Right ventricle myocardium inferior (tissue), 1 donor: ENCODE data around the gene PNPLA1. TPM values are rescaled to one million over a fixed set of nuclear protein-coding genes. Genes with fewer than 3 reads are reported as not detected.
A peak's percentile ranks its signal among the peaks of the same experiment; 100 is the strongest.
"Not testable (repeated sequence)": the region's sequence is repeated elsewhere in the genome, so short reads cannot be mapped to it uniquely, and the experiment has no call there.

Experiments
- ATAC-seq: fragments of 200-7000 bp; cut with Tn5 transposase; one replicate; pipeline ENCODE4 v1.9.1; 2020; ENCODE audit warnings: mild to moderate bottlenecking, moderate library complexity
- DNase-seq: peaks from one replicate; pipeline ENCODE4 v3.0.0; 2021; ENCODE audit errors: missing footprints
- intact Hi-C: fragments of 100-400 bp; cut with DNase I; formaldehyde crosslinking; loops from one replicate; pipeline ENCODE4 v1.11.0; 2022
- total RNA-seq: library from RNA; stranded (reverse); fragmentation: NEBNext Ultra II Directional; extraction: Animal tissue kit (Norgen Biotek cat#: 25700); gene quantifications from one replicate; pipeline ENCODE4 v1.2.1, GENCODE V29; 2021
- donor health status: DM: no; HTN: yes; CAD: no; lungs with severe emphysema.

The PNPLA1 gene
- total RNA-seq, 1 donor from 2014 or later, result not detected

DNA sequence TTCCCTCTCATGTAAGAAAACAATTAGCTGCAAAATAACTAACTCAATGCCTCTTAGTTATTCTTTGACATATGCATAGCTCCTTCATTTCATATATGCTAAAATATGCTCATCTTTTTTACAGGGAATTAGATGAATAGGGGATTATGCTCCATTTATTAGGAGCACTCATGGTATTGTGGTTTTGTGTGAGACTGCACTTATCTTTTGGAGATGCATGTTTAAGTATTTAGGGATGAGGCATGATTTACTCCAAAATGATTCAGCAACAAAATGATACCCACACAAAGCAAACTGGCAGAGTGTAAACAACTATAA, 58.0 kb downstream of the PNPLA1 start:
- intact Hi-C loops, result no loop called here
- no peak for DNase-seq
- no peak for ATAC-seq

DNA sequence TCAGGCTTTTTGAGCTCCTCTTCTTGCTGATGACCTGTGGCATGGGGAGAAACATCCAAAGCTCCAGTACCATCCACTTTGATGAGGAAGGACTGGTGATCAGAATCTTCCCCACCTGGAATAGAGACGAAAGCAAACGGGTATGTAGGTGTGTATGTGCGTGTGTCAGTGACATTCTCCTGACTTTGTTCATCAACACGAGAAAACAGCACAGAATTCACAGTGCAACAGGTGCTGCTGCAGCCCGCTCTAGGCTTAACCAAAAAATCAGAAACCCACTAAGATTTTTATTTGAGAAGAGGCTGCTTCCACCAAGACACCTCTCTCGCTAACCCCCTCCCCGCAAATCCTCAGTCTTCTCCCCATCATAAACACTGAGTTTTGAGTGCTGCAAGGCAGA, 58.7 kb downstream of the PNPLA1 start:
- DNase-seq, result no peak
- no peak for ATAC-seq
- intact Hi-C loops, result no loop called here

DNA sequence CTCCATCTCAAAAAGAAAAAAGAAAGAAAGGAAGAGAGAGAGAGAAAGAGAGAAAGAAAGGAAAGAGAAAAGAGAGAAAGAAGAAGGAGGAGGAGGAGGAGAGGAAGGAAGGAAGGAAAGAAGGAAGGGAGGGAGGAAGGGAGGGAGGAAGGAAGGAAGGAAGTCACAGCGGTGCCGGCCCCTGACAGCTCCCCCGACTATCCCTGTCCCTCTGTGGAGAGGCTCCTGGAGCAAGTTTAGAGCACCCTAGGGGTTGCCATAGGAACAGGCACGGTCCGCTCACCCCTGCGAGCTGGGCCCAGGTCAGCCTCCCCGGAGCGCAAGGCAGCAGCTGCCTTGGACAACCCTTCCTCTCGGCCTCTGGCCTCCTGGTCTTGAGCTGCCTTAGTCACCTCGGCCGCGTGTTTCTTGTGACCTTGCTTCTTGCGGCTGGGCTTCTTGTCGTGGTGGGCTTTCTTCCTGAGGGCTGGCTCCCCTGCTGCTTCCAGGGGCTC, 60.0 kb downstream of the PNPLA1 start:
- ATAC-seq (no peak), DNase-seq (no peak)
- intact Hi-C loops, result no loop called here

- no peak for ATAC-seq
- DNase-seq, result no peak
- intact Hi-C loops, result no loop called here
Measured at GRCh38 chr6:36330366-36330765, 60.5 kb downstream of the PNPLA1 start.

- DNase-seq, result no peak
- intact Hi-C loops, result no loop called here
- ATAC-seq, result no peak
Measured at GRCh38 chr6:36331381-36331780, 61.5 kb downstream of the PNPLA1 start.

DNA sequence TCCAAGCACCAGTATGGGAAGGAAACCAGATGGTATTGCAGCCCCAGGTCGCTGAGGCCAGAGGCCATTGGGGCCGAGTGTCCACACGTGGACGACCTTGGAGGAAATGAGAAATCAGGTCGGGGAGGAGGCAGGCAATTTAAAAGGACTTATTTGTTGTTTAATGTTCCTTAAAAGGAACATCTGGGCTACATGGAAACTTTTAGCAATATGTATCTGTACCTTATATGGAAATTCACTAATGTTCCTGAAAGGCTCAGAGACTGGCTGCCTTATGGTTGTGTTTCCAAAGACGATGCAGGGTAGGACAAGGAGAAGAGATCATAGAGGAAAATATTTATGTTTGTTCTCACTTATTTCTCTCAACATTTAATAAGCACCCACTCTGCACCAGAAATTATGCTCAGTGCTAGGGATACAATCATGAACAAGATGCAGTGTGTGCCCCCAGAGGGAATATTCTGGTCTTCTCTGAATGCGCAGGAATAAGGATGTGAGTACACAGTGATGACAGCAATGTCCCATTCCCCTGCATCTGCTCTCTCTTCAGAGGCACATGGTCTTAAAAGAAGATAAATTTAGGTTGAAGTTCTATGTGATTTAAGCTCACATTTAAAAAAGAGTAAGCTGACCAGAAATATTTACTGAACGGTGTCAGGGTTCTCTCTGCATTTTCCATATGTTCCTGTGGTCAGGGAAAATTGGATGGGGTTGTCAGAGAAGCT, 63.5 kb downstream of the PNPLA1 start:
- intact Hi-C loops, result no loop called here
- ATAC-seq (no peak), DNase-seq (no peak)

GRCh38 chr6:36333931-36334725, 64.3 kb downstream of the PNPLA1 start:
- intact Hi-C loops, result no loop called here
- ATAC-seq (peak; percentile 47), DNase-seq (no peak)

DNA sequence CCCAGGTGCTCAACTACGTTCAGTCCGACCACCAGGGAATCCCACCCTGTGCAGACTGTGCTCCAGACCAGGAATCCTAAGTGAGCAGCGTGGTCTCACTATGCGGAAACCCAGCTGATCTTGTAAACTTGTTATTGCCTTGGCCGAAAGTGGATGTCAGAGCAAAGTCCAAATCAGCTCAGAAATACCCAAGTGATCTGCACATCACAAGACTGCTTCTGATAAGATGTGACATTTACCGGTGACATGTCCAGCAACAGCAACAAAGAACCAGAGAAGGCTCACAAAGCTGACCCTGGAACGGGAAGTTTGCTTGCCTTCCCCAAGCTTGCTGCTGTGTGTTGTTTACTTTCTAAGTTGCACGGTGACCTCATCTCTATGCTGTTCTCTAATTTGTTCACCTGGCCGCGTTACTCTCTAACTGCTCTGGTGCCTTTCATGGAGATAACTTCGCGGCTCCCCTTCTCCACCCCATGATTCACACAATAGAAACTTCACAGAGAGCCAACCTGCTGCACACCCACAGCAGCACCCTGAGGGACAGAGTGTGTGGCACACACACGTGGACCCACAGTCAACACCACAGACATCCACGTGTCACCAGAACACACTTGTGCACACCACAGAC, 65.1 kb downstream of the PNPLA1 start:
- ATAC-seq (no peak), DNase-seq (no peak)
- intact Hi-C loops, result no loop called here

DNA sequence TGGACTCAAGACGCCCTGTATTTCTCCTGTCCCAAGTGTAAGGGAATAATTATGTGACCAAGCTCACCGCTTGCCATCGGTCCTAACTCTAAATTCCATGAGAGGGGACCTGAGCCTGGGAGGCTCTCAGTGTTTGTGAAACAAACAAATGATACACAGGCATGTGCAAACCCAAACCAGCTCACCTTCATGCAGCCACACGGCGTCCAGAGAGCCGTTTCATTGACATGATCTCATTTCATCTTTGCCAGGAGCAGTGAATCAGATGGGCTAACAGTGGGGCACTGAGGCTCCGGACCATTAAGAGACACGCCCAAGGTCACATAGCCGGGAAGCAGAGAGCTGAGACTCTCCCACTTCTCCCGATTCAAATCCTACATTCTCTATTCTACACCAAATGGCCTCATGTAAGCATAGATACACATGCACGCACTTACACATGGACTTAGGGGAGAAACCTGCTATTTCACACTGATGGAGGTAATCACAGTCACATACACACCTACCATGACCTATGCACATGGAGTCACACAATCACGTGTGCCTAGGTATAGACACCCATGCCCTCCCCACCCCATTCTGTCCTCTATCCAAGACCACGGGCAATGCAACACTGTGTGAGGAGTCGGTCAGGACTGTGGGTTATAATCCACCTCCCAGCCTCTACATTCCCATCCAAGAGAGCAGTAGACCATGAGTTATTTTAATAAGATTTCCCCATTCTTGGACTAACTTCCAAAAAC, 65.8 kb downstream of the PNPLA1 start:
- intact Hi-C loops, result no loop called here
- ATAC-seq (no peak), DNase-seq (no peak)

DNA sequence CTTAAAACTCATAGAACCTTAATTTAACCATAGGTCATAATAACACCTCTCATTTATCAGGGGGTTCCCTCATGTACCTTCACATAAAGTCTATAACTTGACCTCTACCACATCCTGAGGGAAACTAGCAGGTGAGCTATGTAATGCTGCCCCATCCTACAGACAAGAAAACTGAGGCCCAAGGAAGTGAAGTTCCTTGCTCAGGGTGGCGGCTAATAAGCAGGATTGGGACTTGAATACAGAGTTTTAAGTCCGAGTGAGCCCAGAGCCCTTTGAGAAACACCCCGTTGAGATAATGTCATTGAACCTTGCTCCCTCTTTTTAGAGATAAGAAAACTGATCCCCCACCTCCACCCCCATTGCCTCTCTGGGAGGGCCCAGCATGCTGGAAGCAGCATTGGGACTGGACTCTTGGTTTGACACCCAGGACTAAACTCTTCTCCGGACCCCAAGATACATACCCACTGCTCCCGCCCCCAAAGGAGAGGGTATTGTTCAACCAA, 66.4 kb downstream of the PNPLA1 start:
- intact Hi-C loops, result no loop called here
- ATAC-seq, result no peak
- DNase-seq, result no peak

- intact Hi-C loops, result no loop called here
- DNase-seq, result no peak
- no peak for ATAC-seq
Measured at GRCh38 chr6:36336779-36337241, 67.0 kb downstream of the PNPLA1 start, which contains the start of gene BNIP5. Gene BNIP5 (minus strand): TSS chr6:36336888. CDS start chr6:36330690, 6,198 bp downstream.

GRCh38 chr6:36337814-36338213, 68.0 kb downstream of the PNPLA1 start:
- DNase-seq (no peak), ATAC-seq (no peak)
- intact Hi-C loops, result no loop called here

DNA sequence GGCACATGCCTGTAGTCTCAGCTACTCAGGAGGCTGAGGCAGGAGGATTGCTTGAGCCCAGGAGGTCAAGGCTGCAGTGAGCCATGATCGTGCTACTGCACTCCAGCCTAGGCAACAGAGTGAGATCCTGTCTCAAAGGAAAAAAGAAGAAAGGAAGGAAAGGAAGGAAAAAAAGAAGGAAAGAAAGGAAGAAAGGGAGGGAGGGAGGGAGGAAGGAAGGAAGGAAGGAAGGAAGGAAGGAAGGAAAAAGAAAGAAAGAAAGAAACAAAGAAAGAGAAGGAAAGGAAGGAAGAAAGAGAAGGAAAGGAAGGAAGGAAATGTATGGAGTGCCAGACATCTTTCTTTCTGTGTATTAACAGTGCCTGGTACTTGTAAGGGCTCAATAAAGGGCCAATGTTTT, 68.4 kb downstream of the PNPLA1 start:
- DNase-seq, intact Hi-C loops, ATAC-seq: not testable (repeated sequence)

GRCh38 chr6:36339146-36339545, 69.3 kb downstream of the PNPLA1 start:
- intact Hi-C loops, result no loop called here
- DNase-seq (no peak), ATAC-seq (no peak)

- intact Hi-C loops, result no loop called here
- ATAC-seq, result peak; percentile 9
Measured at GRCh38 chr6:36340306-36340617, 70.4 kb downstream of the PNPLA1 start.

DNA sequence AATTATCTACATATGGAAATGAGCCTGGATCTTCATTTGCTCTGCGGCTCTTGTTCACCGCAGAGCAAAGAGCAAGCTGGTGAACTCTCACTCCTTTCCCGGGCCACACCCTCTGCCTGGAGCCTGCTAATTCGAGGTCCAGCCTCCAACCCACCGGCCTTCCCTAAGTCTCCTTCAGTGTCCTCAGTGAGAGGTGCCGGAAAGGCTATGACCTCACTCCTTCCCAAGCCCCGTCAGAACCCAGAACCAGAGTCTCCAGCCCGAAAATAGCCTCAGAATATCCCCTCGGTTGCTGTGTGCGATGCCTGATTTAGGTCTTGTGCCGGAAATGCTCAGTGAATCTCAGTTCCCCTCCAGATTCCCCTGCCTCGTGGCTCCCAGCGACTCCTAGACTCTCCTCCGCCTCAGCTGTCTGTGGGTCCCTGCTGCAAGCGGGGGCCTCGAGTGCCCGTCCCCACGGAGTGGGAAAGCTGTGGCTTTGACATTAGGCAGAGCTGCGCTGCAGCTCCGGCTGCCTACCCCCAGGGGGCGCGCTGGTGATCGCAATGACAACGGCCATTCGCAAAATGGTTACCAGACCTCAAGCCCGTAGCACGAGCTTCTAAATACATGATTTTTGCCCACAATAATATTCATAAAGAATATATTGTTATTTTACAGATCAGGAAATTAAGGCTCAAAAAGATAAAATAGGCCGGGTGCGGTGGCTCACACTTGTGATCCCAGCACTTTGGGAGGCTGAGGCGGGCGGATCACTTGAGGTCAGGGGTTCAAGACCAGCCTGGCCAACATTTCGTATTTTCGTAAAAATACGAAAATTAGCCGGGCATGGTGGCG, 71.0 kb downstream of the PNPLA1 start:
- DNase-seq (peak; percentile 89), ATAC-seq (peak; percentile 75)
- intact Hi-C loops, result loop anchor here (1.0 kb wide), 1 partner anchor 19 kb away; no protein-coding TSS in a partner anchor

More at GRCh38 chr6:36340306-36340617, 70.4 kb downstream of the PNPLA1 start:
- DNase-seq, result no peak

- intact Hi-C loops, result no loop called here
- peak; percentile 42 for ATAC-seq
- no peak for DNase-seq
Measured at GRCh38 chr6:36343109-36343680, 73.3 kb downstream of the PNPLA1 start.
